Endometrium (tissue), 2 donors: ENCODE results near the gene TULP1.

Source experiments
- FAIRE-seq: peaks from 2 replicates; lab custom pipeline; 2012; peaks lifted over from hg19 to GRCh38; lab: Jason Lieb, UNC
- donor health status: control.
- donor health status: control.

The TULP1 gene

GRCh38 chr6:35496841-35497570 lies 15.7 kb downstream of the TULP1 start, which contains the start of gene TEAD3:
TEAD3 (minus strand) TSS chr6:35497079.
- FAIRE-seq, result no peak

GRCh38 chr6:35496036-35496840 lies 16.5 kb downstream of the TULP1 start:
- no peak for FAIRE-seq

- FAIRE-seq, result no peak
Measured at GRCh38 chr6:35495258-35496035, 17.2 kb downstream of the TULP1 start.

- FAIRE-seq, result no peak
Measured at GRCh38 chr6:35494161-35494563, 18.5 kb downstream of the TULP1 start.

GRCh38 chr6:35493307-35493983 lies 19.3 kb downstream of the TULP1 start:
- no peak for FAIRE-seq

GRCh38 chr6:35492974-35493284 lies 19.8 kb downstream of the TULP1 start:
- no peak for FAIRE-seq

- FAIRE-seq, result no peak
Measured at GRCh38 chr6:35492258-35492973, 20.3 kb downstream of the TULP1 start.

GRCh38 chr6:35491558-35492257 lies 21.0 kb downstream of the TULP1 start:
- no peak for FAIRE-seq

GRCh38 chr6:35490821-35491557 lies 21.7 kb downstream of the TULP1 start:
- no peak for FAIRE-seq

- no peak for FAIRE-seq
Measured at GRCh38 chr6:35489995-35490791, 22.5 kb downstream of the TULP1 start.

GRCh38 chr6:35489066-35489465 lies 23.6 kb downstream of the TULP1 start:
- no peak for FAIRE-seq

- FAIRE-seq, result no peak
Measured at GRCh38 chr6:35488517-35488862, 24.2 kb downstream of the TULP1 start.

- FAIRE-seq, result no peak
Measured at GRCh38 chr6:35487658-35488516, 24.8 kb downstream of the TULP1 start.

- FAIRE-seq, result no peak
Measured at GRCh38 chr6:35486005-35486925, 26.4 kb downstream of the TULP1 start.

GRCh38 chr6:35485402-35485877 lies 27.3 kb downstream of the TULP1 start:
- no peak for FAIRE-seq

- no peak for FAIRE-seq
Measured at GRCh38 chr6:35484921-35485392, 27.7 kb downstream of the TULP1 start.
